DMS153 (cell line): ENCODE results near the gene OGN.
"Not testable (repeated sequence)": the region's sequence is repeated elsewhere in the genome, so short reads cannot be mapped to it uniquely, and the experiment has no call there.

ENCODE experiments used
- DNase-seq: peaks from one replicate; lab custom pipeline; 2025; lab: John Stamatoyannopoulos, UW

The OGN gene, protein sequence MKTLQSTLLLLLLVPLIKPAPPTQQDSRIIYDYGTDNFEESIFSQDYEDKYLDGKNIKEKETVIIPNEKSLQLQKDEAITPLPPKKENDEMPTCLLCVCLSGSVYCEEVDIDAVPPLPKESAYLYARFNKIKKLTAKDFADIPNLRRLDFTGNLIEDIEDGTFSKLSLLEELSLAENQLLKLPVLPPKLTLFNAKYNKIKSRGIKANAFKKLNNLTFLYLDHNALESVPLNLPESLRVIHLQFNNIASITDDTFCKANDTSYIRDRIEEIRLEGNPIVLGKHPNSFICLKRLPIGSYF

DNA sequence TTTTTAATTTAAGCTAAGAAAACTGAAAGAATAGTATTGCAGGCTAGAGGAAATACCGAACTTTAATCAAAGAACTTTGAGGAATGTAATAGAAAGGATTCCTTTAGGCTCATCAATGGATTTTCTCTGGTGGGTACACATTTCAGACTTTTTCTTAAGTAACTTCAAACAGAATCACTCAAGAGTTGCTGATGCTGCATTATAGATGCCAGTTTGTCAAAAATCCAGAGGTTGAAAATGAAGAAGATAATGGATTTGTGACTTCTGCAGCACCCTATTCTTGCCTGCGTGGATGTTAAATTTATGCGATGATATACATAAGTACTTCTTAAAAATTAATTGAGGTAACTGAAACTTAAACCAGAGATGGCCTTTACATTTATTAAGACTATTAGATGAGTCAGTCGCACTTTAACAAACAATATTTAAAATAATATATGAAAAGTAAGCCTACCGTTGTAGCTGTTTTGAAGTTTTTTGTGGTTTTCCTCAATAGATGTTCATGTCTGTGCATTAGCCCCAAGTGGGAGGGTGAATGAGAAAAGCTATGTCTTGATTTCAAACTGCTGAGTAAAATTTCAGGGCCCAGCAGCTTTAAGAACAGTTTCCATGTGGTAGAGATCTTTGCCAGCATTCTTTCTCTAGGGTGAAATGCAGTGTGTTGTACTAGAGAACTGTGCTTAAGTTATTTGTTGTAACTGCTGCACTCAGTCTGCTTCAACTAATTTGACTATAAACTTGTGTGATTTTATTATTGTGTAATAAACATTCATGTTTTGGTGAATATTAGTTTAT, at the start of gene OGN:
OGN (minus strand) TSS at position 537 of the 795 bp plus-strand sequence. CDS start 1,171 bp downstream, outside the sequence.
- no peak for DNase-seq

DNA sequence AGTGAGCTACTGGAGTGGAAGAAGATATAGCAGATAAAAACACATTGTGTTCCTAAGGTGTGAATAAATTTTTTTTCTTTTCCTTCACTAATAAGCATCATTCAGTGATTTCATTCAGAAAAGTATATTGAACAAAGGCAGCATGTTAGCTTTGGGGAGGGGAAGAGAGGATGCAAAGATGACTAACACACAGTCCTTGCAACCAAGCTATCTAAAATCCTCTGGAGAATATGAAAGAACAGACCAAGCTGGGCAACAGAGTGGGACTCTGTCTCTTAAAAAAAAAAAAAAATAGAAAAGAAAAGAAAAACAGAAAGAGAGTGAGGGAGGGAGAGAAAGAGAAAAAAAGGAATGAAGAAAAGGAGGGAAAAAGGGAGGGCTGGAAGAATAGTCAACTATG, 42.2 kb upstream of the OGN start:
- DNase-seq: no peak

DNA sequence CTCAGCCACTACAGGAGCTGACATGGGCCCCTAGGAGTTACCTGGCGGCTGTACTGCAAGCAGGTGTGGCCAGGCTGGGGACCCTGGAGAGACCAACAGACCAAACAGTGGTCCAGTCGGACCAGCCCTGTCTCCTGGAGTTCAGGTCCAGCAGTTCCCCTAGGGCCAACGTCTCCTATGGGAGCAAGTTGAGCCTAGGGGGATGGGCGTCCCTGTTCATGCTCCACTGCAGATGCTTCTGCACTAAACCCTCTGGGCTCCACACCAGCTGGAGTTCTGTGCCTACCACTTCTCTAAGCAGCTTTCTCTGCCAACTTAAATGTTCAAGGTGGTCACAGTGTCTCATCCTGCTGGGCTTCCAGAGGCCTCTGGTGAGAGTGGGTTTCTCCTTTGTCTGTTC, 40.5 kb upstream of the OGN start:
- DNase-seq: no peak

DNA sequence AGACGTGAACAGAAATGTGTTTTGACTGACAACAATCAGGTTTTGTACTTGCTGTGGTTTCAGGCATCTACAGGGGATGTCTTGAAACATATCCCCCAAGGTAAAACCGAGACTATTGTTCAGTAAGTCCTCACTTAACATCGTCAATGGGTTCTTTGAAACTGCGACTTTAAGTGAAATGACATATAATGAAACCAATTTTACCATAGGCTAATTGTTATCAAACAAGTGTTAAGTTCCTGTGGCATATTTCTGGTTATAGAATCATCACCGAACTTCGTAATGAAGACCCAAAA, 36.3 kb upstream of the OGN start:
- DNase-seq: no peak

DNA sequence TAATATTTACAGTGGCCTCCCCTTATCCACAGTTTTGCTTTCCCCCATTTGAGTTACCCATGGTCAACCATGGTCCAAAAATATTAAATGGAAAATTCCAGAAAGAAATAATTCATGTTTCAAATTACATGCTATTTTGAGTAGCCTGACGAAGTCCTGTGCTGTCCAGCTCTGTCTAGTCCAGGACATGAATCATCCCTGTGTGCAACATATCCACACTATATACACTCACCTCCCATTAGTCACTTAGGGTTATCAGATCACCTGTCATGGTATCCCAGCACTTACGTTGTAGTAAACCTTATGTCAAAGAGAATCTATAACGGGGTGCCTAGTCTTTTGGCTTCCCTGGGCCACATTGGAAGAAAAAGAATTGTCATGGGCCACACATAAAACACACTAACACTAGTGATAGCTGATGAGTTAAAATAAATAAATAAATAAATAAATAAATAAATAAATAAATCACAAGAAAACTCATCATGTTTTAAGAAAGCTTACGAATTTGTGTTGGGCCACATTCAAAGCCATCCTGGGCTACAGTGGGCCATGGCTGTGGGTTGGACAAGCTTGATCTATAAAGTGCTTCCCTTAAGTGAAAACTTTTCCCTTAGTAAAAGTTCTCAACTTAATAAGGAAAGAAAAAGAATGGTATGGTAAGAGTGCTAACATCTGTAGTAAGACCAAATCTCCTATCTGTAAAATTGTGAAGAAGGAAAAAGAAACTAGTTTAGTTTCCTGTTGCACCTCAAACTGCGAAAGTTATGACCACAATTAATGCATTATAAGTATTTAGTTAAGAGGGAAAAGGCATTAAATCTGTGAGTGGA, 35.8 kb upstream of the OGN start:
- no peak for DNase-seq

DNA sequence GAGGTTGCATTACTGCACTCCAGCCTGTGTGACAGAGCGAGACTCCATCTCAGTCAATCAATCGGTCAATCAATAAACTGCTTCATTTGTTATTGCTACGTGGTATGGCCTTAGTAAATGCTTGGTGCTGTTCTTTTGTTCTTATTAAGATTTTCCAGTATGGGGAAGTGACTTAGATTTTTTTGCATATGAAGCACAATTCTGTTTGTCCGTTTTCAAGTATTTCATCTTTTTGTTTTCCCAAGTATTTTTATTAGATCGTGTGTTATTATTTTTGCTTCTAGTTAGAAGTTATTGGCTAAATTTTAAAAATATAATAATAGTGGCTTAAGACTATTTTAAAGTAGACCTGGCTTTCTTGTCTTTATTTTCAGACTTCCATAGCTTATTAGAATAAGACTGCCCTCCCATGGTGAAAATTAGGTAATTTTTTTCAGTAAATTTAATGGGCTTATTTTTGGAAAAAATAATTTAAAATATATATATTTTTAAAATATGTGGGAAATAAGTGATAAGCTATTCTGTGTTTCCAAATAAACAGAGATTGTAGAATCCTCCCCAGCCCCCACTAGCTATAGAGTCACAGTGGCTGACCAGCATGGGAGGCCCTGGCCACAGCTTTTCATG, 34.6 kb upstream of the OGN start:
- no peak for DNase-seq

DNA sequence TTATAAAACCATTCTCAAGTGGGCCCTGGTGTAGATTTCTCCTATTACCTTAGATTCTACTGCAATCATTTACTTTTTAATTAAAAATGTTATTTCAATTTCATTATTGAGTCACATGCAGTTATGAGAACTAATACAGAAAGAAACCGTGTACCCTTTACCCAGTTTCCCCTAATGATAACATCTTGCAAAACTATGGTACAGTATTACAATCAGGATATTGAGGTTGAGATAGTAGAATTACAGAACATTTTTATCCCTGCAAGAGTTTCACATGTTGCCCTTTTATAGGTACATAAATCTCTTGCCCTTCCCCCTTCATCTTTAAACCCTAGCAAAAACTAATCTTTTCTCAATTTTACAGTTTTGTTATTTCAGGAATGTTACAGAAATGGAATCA, 30.9 kb upstream of the OGN start:
- no peak for DNase-seq

DNA sequence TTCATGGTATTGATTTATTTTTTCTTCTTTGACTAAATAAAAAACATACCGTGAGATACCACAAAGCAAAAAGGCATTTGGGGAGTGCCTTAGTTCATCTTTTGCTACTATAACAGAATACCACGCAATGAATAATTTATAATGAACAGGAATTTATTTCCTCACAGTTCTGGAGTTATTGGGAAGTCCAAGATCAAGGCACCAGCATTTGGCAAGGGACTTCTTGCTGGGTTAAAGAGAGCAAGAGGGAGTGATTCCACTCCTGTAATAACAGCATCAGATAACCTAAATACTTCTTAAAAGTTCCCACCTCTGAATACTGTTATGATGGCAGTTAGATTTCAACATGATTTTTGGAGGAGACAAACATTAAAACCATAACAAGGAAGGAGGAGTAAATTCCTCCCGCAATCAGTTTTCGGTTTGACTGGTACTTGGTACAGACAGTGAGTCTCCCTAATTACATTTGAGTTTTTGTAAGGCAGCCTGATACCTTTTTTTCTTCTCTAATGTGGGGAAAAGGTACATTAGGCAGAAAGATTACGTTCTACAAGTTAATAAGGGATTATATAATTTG, 28.7 kb upstream of the OGN start:
- no peak for DNase-seq

DNA sequence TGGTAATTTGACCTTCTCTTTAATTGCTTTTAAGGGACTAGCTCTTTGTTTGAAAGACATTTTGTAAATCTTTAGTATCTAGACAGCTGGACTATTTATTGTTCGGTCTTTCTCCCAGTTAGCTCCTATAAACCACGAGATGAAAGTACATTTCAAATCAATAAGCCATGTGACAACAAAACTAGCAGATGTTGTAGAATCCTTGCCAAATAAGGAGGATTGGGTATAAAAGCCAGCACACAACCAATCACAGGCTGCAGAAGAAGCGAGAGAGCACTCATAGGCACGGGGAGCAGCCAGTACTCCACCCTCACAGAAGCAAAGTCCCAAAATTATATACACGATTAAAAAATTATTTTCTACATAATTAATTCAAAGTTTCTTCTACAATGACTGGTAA, 28.0 kb upstream of the OGN start:
- no peak for DNase-seq

DNA sequence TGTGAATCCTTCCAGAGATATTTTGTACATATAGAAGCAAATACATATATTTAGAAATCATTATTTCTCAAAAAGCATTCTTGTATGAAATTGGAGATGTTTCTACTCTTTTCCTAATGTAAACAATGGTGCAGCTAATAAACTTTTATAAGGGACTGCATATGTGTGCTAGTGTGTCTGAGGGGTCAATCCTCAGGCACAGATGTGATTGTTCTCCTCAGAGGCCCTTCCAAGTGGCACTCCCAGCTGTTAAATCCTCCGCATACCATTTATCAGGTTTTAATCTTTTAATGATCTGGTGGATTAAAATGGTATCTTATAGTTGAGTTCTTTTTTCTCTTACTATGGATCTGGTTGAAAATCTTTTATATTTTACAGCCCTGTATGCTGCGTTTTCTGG, 25.5 kb upstream of the OGN start:
- DNase-seq: no peak

DNA sequence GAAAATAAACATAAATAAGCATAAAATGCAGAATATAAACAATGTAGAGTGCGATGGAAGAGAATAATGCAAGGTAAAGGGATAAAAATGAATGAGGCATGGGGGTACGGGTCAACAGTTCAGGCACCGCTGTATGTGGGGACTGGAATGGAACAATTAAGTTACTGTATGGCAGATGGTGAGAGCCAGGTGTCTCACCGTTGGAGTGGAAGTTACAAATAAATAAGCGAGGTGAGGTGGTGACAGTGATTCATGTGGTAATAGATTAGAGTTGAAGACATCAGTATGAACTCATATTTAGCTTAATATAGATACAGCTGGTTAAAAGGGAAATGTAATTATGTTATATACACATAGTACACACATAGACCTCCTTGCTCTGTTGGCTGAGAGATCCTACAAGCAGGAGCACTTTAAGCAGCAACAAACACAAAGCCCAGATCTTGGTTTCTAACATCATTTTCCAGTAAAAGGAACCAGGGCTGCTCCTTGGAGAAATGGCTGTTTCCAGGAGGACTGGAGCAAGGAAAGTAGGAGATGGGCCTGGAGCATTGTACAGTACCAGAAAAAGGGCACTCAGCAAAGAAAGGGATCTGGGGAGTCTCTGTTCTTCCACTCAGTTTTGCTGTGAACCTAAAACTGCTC, 22.2 kb upstream of the OGN start:
- peak; percentile 18 for DNase-seq

DNA sequence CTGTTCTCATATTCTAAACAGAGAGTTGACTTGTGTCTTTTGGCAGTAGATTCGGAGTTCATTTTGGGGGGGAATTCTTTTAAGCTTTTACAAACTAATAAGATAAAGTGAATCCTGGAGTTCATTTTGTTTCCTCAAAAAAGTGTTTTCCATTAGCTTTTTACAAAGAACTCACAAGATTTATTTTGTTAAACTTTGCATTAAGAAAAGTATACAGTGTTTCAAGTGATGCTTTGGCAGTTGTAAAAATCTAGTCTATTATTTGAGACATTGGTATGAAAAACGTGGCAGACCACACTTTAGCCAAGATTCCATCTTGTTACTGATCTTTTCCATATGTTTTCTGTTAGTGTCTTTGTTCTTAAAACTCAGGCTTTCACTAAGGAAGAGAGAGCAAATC, 21.1 kb upstream of the OGN start:
- no peak for DNase-seq

DNA sequence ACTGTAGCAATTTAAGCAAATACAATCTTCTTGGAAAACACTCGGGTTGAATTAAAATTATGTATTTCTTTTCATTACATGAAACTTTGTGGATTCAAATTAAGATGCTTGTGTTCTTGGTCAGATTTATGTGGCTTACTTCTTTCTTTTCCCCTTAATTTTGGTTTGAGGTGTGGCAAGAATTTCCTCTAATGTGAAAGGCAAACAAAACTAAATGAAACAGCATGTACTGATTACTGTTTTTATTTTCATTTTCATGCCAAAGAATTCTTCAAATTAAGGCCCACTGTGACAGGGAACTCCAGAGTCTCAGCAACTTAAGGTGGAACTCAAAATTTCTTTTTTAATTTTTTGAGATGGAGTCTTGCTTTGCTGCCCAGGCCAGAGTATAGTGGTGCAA, 20.0 kb upstream of the OGN start, which contains the start of gene OMD:
OMD (minus strand) TSS at position 132 of the 400 bp plus-strand sequence. CDS start 6,913 bp downstream, outside the sequence.
- no peak for DNase-seq

DNA sequence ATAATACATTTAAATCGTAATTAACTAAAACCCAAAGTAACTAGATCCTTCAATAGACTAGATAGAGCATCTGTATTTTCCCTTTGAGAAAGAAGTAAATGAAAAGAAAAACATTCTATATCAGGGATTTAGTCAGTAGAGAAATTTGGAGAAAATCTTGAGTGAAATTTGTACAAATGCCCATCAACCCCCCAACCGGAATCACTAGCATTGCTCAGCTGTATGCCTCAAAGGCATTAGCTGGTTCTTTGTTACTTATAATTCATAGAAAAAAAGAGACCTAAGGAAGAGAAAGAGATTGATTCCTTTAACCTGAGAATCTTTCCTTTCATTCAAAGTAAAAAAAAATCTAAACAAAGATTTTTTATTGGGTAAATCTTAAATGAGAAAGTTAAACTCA, 19.2 kb upstream of the OGN start:
- no peak for DNase-seq

DNA sequence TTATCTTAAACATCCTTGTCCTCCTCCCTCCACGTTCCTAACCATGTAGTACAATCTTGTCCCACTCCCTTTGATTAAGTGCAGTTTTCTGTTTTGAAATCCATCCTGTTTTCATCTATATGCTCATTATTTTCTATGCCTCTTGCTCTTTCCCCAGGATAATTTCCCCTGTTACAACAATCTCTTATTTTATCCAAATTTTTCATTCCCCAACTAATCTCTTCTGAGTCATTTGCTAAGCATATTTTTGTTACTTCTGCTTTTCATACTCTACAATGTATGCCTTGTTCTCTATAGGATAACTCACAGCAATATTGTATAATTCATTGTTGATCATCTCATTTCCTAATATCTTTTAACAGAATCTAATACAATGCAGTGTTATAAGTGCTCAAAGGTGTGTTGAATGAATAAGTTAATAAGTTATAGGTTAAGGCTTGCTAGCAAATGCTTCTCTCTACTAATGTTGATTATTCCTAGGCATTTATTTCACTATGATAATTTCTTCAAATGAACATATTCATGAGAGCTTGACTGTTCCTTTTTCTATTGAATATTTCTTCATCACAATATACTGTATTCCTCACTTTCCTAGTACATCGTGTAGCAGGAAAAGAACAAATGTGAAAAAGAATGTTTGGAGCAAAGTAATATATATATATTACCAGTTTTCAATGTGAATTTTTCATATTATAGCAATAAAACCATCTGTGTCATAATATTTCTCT, 18.4 kb upstream of the OGN start:
- no peak for DNase-seq

DNA sequence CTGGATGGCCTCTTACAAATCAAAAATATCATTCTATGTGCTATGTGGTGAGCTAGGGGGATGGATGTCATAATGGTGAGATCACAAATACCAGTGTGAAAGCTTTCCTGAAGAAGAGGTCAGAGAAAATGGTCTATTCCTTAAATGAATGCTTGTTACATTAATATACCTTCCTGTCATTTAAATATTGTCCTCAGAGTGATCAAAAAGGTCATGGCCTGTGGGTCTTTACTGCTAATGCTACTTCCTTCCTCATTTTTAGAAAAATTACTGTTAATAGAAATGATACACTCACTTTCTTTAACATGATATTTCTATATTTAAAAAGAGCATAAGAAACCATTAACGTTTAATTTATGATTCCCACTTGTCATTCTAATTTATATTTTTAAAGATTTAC, 10.2 kb upstream of the OGN start:
- DNase-seq: no peak

DNA sequence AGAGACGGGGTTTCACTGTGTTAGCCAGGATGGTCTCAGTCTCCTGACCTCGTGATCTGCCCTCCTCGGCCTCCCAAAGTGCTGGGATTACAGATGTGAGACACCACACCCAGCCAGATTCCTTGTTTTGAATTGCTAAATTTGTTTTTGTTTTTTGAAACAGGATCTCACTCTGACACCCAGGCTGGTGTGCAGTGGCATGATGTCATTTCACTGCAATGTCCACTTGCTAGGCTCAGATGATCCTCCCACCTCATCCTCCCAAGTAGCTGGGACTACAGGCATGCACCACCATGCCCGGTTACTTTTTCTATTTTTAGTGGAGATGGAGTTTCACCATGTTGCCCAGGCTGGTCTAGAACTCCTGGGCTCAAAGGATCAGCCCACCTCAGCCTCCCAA, 6.8 kb upstream of the OGN start:
- not testable (repeated sequence) for DNase-seq

DNA sequence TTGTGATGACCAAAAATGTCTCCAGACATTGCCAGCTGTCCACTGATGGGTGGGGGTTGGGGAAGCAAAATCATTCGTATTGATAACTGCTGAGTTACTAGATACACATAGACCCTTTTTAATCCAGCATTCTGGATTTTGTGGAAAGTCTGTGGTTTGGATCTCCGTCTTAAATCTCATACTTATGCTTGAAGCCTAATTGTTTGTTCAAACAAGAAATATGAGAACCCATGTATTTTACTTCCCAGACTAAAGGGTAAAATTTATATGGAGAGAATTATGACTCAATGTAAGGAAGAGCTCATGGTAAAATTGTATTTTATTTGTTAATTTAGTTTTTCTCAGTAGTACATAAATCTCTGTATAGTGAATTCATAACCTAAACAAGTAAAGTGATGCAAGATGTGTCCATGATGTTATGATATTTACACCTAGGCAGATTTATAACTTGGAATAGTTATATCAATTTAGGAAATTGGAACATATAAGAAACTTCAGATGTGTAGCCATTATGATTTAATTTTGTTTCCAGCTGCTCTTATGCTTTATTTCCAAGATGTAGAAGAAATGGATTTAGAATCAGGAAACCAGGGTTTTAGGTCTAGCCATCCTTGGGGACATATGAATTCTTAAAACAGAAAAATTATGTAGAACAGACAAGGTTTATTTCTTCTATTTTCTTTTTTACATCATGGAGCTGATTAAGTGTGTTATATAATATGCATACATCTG, 4.5 kb upstream of the OGN start:
- DNase-seq: no peak

DNA sequence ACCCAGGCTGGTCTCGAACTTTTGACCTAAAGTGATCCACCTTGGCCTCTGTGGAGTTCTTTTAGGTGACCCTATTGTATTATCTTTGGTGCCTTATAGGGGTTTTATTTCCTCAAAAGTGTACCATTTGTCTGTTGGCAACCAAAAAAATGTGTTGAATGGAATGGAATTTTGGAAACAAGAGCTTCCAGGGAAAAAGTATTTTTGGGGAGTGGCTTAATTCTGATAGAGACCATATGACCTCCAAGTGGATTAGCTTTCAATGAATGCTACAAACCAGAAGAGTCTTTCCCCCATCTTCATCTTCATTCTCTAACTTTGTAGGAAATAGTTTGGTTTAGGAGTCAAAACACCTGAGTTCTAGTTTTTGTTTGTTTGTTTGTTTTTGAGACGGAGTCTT, 3.4 kb upstream of the OGN start:
- no peak for DNase-seq

DNA sequence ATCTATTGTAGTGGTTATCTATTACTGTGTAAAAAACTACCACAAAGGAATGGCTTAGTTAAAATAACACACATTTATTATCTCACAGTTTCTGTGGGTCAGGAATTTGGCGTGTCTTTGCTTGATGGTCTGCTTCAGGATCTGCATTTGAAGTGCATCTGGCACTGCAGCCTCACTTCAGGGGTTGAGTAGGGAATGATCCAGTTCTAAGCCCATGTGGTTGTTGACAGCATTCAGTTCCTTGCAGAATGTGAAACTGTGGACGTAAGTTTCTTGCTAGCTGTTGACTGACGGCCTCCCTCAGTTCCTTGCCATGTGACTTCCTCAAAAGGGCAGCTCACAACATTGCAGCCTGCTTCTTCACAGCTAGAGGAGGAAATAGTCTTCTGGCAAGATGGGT, 2.1 kb upstream of the OGN start:
- no peak for DNase-seq
